T-helper 9 cell (primary cell): ENCODE data around the gene FNDC3A.
"Not testable (repeated sequence)": the region's sequence is repeated elsewhere in the genome, so short reads cannot be mapped to it uniquely, and the experiment has no call there.

Experiments
- DNase-seq: peaks from one replicate; pipeline ENCODE4 v3.0.0-alpha.2; 2020

FNDC3A gene

DNA sequence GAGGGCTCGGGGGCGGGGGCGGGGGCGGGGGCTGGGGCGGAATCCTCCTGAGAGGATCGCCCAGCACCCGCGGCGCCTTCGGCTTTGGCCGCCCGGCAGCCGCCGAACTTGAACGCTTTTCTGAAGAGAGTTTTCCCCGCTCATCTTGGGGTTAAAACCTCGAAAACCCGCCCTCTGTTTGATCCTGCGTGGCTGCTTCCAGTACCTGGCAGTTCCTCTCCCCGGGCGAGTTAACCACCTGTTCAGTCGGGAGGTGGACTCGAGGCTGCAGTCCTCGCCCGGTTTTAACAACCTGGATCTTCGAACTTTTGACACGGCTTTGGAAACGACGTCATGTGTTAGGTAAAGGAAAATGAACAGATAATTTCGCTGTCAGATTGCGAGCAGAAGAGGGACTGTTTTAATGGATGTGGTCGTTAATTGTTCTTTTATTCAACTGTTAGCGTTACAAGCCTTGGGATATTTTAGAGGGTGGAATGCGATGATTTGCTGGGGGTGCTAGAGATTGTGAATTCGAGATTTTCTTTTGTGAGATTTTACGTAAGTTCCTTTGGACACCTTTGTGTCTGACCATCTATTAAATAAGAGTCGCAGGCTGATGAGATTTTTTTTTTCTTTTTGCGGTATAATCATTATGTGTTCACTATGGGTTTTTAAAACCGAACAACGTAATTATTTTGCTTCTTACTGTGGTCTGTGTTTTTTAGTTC, 1.0 kb downstream of the FNDC3A start:
- no peak for DNase-seq

DNA sequence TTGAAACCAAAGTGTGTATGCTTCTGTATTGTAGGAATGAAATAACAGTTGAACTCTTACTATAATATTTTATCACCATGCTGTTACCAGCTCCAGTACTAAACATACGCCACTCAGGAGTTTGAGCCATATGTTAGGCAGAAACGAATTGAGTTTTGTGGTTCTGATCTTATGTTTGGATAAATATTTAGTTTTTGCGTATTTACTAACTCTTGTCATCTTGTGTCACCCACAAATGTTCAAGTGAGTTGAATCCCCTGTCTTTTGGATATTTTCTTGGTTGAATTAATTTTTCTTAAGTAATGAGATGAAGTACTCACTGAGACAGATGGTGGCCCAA, 1.5 kb downstream of the FNDC3A start:
- no peak for DNase-seq

DNA sequence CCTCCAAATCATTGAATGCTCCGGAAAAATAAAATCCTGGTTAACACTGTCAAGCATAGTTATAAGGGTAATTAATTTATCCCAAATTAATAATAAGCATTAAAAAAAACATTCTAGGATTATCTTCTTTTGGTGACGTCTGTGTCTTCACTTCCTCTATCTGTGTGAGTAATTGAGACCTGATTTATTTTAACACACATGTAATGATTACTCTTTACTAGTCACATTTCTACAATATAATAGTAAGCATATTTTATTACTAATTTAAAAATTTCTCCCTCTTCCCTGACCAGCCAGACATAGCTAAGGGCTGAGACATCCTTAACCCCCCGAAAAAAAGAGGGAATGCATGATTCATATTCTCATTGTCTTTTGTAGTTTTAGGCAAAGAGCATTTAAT, 2.3 kb downstream of the FNDC3A start:
- no peak for DNase-seq

DNA sequence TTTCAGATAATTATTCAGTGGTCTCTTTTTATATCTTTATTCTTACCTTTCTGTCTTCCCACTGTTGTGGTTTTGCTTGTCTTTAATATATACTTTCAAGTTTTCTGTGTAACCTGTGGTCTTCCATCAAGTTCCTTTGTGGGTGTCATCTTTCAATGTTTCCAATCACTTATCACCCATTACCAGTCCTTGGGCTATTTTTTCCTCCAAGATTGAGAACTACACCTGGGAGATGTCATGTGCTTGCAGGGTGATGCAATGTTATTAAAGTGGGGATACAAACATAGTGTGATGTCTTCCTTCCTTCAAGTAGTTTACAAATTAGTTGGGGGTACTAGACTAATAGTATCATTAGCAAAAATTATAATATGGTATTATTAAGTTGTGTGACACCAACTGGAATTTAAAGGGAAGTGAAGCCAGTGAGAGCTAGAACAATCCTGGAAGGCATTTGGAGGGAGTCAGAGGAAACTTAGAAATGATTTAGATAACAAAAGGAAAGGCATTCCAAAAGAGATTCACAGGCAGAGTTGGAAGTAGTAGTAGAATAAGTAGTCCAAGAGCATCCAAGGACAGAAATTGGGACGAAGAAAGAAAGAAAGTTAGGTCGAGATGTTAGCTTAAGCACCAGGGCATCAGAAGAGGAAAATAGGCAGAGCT, 3.4 kb downstream of the FNDC3A start:
- DNase-seq, result no peak

DNA sequence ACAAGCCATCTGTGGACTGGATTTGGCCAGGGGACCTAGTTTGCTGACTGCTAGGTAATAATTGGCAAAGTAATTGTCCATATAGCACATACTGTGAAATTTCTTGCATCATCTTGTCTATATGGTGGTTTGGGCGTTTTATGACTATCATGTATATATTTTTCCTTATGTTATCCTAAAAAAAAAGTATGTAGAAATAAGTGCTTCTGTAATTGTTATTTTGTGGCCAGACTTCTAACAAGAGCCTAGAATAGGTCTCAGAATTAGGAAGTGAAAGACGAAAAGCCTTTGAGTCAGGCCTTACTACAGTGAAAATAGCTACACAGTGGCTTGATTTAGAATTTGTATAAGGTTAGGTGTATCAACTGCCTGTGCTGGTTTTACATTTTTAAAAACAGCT, 4.2 kb downstream of the FNDC3A start:
- no peak for DNase-seq

DNA sequence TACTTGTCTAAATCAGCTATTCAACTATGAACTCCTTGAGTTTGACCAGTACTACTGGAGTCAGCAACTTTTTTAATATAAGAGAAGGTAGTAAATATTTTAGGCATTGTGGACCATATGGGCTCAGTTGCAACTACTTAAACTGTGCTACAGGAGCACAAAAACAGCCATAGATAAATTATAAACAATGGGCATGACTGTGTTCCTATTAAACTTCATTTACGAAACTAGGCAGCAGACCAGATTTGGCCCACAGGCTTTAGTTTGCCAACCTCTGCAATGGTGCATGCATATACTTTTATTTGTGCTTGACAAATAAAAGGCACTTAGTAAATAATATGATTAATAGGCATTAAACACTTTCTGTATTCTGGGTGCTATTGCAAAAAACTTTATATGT, 7.6 kb downstream of the FNDC3A start:
- DNase-seq, result no peak

DNA sequence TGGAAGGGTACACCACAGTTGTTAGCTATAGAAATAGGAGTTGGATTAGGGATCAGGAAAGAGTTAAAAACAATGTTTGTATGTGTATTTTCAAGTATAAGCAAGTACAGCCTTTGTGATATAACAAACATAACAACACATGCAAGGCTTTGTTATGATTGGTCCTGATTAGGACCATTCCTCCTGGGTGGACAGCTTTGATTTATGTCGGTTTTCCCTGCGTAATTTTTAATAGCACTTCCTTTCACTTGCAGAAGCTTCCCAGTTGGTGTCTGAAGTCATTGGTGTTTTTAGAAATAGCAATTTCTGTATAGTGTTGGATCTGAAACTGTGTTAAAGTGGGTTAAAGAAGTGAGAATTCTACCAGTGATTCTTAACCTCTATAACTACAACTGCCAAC, 10.0 kb downstream of the FNDC3A start:
- no peak for DNase-seq

DNA sequence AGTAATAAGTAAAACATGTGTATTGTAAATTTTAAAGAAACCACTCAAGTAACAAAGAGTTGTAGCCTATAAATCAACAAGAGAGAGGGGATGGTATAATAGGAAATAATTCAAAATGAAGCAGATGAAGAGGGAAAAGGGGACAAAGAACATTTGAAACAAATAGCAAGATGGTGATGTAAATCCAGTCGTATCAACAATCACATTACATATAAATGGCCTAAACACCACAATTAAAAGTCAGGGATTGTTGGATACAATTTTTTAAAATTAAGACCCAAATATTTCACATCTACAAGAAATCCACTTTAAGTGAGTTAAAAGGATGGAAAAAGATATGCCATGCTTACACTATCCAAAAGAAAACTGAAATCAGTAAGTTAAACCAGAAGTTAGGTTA, 15.2 kb downstream of the FNDC3A start:
- DNase-seq, result no peak

DNA sequence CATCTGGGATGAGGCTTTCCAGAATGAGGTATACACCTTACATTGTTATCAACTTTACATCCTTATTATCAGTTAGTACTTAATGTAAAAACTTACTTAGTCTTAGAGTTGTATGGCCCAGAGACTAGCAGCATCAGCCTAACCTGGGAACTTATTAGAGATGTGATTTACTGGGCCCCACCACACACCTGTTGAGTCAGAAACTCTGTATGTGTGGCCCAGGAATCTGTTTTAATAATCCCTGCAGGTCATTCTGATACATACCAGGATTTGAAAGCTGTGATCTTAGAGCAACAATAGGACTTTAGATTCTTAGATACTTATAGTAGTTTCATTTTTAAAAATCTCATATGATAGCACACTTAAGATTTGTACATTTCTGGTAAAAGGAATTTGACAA, 17.4 kb downstream of the FNDC3A start:
- DNase-seq, result no peak

DNA sequence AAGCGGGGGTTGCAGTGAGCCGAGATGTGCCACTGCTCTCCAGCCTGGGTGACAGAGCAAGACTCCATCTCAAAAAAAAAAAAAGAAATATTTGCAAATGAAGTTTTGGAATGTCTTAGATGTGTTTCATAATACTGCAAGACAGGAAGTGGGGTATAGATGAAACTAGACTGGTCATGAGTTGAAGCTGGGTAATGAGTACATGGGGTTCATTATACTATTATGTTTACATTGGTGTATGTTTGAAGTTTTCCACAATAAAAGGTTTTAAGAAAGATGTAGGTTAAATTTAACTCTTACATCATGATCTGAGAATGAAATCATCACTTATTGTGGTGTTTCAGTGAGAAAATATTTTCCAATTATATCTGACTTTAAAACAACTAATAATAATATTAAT, 19.0 kb downstream of the FNDC3A start:
- no peak for DNase-seq

DNA sequence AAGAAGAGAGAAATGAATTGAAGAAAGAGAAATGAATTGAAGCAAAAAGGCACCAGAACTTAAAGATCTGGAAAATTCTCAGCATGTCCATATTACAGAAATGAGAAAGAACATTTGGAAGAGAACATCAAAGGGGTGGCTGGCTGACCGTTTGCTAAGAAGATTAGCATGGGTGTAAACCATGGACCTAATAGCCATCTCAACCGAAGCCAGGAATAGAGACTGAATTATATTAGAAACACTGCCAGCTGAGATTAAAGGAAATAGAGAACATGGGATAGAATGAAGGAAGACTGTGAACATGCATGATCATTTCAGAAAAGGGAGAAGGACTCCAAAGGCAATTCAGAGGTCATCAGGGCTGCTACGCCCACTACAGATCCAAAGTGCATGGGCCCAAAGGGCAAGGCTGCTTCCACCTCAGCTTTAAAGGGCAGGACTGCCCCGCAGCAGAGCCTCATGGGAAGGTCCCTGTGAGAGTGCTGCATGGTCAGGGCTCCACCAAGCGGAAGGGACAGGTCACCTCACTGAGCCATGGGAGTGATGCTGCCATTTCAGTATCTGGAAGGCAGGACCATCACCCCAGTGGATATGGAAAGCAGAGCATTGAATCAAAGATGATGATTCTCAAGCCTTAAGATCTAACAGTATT, 23.1 kb downstream of the FNDC3A start:
- DNase-seq, result no peak

DNA sequence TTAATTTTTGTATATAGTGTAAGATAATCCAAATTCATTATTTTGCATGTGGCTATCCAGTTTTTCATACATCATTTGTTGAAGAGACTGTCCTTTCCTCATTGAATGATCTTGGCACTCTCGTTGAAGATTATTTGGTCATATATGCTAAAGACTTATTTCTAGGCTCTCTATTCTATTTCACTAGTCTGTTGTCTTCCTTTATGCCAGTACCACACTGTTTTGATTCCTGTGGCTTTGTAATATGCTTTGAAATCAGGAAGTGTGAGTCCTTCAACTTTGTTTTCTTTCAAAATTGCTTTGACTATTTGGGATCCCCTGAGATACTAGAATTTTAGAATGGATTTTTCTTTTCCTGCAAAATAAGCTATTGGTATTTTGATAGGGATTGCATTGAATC, 24.5 kb downstream of the FNDC3A start:
- DNase-seq, result no peak

DNA sequence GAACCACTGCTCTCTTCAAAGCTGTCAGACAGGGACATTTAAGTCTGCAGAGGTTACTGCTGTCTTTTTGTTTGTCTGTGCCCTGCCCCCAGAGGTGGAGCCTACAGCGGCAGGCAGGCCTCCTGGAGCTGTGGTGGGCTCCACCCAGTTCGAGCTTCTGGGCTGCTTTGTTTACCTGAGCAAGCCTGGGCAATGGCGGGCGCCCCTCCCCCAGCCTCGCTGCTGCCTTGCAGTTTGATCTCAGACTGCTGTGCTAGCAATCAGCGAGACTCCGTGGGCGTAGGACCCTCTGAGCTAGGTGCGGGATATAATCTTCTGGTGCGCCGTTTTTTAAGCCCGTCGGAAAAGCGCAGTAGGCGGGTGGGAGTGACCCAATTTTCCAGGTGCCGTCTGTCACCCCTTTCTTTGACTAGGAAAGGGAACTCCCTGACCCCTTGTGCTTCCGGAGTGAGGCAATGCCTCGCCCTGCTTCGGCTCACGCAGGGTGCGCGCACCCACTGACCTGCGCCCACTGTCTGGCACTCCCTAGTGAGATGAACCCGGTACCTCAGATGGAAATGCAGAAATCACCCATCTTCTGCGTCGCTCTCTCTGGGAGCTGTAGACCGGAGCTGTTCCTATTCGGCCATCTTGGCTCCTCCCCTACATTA, 43.4 kb downstream of the FNDC3A start:
- not testable (repeated sequence) for DNase-seq

DNA sequence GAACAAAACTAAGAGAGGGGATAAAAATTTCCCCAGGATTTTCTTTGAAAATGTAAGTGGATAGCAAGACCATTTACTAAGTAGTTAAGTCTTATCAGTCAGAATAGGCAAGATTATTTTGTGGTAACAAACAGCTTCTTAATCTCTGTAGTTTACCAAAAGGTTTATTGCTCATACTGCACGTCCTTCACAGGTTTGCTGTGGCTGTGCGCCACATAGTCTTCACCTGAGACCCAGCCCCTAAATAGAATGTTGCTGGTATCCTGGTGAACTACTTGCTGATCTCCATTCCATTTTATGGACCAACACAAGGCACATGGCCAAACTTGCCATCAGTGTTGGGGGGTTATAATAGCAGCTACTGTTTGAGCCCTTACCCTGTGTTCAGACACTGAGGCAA, 44.6 kb downstream of the FNDC3A start:
- DNase-seq, result no peak

DNA sequence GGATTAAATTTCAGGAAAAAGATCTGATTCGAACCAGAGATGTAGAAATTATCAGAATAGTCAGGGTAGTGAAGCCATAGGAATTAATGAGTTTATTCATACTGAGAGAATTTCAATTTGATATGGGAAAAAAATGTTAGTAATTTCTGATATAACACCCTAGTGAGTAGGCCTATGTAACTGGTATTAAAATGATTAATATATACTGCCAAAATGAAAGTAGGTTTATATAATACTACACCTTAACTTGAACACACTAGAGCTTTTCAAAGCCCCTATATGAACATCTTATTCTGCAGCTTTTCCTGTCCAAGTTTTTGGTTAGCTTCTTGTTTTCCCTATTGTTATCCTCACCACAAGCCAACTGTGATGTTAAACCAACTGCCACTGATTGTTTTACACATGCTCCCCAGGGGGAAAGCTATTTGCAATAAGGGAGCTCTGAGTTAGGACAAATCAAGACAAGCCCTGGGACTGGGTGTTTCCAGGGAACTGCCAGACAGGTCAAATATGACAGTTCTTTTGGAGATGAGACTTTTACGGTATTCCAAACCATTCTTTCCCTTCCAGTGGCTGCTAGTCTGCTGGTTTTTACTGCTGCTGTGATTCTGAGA, 45.3 kb downstream of the FNDC3A start:
- no peak for DNase-seq

DNA sequence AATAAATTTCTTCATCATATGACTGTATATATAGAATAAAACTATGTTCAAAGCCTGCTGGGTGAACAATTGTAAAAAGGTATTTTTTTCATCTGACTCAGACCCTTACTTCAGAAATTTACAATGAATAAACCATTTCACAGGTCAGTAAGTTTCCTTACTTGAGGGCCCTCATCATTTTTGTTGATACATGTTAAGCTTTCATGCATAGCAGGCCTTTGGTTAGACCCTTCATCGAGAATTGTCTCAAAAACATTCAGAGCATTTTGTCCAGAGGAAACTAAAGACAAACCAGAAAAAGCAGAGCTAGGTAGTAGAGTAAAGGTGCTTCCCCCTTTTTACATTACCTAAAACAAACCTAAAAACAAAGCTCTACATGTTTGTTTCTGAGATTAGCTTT, 46.2 kb downstream of the FNDC3A start:
- DNase-seq, result no peak

DNA sequence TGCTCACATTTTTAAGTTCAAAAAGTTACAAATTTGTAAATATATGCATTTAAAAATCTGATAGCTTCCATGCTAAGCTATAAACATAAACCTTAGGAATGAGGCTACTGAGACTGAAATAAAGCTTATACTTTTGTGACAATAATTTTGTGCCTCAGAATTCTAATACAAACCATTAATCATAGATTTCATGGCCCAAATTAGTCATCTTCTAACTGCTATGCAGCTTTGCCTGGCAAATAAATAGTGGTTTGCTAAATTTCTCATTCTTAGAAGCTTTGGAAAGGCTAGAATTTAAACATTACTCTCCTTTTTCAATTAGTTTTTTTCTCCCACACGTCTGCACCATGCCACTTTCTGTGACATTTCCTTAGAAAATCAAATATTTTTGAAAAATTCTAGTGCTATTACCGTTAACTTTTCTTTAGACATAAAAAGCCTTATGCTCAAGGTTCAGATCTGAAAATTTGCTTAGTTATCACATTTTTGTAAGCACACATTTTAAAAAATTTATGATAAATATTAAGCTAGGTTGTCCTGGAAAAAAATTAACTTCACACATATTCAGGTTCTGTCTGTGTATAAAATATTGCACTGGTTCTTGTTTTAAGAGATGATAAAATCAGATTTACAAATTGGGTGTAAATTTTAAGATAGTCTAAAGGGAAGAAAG, 46.9 kb downstream of the FNDC3A start:
- DNase-seq, result no peak

DNA sequence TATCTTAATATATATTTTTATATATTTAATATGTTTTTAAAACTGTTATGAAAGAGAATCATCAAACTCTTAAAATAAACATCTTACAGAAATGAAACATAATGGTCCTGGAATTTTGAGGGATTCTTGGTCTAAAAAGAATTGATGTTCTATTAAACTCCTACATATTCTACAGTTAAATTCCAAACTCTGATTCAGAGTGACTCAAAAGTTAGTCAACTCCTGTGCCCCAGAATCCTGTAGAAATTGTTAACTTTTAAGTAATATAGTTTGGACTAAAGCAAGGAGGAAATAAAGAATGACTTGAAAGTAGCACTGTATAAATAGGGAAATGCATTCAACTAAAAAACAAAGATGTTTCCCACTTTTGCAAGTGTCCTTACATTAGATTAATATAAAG, 47.7 kb downstream of the FNDC3A start:
- no peak for DNase-seq

DNA sequence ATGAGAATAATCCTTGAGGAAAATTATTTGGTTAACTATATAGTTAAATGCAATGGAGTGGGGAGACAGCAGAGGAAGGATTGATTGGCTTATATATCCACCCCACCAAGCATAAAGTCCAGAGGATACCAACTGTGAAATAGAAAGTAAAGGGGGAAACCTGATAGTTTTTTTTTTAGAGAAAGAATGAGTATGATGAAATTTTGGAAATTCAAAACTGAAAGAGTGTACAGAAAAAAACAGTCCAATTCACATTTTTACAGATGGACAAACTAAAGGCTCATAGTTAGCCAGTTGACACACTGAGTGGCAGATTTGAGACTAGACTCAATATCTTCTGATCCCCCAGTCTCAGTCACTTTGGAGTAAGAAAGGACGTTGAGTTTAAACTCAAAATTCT, 51.1 kb downstream of the FNDC3A start:
- no peak for DNase-seq

DNA sequence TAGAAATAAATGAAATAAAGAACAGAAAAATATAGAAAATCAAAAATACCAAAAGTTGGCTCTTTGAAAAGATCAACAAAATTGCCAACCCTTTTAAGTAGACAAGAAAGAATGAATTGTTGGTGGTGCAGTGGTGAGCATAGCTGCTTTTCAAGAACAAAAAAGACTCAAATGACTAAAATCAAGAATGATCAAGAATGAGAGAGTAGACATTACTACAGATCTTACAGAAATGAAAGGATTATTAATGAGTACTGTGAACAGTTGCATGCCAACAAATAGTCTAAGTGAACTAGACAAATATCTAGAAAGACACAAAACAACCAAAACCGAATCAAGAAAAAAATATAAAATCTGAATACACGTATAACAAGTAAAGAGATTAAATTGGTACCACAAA, 53.9 kb downstream of the FNDC3A start:
- DNase-seq, result no peak

DNA sequence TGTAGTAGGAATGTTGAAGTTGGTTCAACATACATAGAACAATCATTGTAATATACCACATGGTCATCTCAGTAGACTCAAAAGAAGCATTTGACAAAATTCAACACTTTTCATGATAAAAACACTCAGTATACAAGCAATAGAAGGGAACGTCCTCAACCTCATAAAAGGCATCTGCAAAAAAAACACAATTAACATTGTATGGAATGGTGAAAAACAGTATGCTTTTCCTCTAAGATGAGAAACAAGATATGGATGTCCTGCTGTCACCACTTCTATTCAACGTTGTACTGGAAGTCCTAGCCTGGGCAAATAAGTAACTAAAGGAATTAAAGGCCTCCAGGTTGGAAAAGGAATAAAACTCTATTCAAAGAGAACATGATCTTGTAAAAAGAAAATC, 54.5 kb downstream of the FNDC3A start:
- DNase-seq, result no peak

DNA sequence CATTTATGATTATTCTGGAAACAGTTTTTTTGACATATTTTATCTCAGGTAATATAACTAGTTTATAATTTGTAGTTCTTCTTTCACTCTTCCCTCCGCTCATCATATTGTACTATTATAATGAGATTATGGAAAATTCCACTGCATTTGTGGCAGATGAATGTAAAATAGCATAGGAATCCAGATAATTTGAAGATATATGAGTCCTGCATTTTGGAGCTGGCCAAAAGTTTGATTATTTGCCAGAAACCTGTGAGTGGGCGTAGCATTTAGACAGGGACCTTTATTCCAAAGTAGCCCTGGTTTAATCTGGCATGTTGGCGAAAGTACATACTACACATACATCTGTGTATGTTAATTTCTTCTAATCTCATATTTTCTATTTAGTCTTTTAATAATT, 65.2 kb downstream of the FNDC3A start:
- DNase-seq, result no peak

DNA sequence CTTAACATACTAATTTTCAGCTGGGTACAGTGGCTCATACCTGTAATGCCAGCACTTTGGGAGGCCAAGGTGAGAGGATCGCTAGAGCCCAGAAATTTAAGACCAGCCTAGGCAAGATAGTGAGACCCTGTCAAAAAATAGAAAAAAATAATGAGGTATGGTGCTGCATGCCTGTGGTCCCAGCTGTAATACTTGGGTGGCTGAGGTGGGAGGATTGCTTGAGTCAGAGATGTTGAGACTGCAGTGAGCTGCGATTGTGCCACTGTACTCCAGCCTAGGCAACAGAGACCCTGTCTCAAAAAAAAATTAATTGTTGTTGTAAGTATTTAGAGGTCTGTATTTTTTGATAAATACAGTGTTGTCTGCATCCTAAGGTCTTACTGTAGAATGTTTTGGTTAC, 66.8 kb downstream of the FNDC3A start:
- DNase-seq, result no peak
